ENCODE data around the gene IQGAP2.

IQGAP2 gene

GRCh38 chr5:76477061-76477460 is 74.0 kb downstream of the IQGAP2 start:
- DNase-seq (ENCODE audit: low read depth, low spot score), result no peak

GRCh38 chr5:76477571-76477970 is 74.5 kb downstream of the IQGAP2 start:
- DNase-seq (ENCODE audit: low read depth, low spot score), result no peak

GRCh38 chr5:76479281-76479680 is 76.2 kb downstream of the IQGAP2 start:
- DNase-seq (ENCODE audit: low read depth, low spot score), result no peak

- peak; percentile 4 for DNase-seq (ENCODE audit: low read depth, low spot score)
These were observed 77.0 kb downstream of the IQGAP2 start for GRCh38 chr5:76479973-76480667.

GRCh38 chr5:76482984-76483383 is 79.9 kb downstream of the IQGAP2 start:
- DNase-seq (ENCODE audit: low read depth, low spot score), result no peak

GRCh38 chr5:76483433-76483832 is 80.3 kb downstream of the IQGAP2 start:
- DNase-seq (ENCODE audit: low read depth, low spot score), result no peak

GRCh38 chr5:76483881-76484280 is 80.8 kb downstream of the IQGAP2 start:
- DNase-seq (ENCODE audit: low read depth, low spot score), result no peak

- DNase-seq (ENCODE audit: low read depth, low spot score), result no peak
These were observed 82.4 kb downstream of the IQGAP2 start for GRCh38 chr5:76485511-76485910.

- DNase-seq (ENCODE audit: low read depth, low spot score), result no peak
These were observed 84.3 kb downstream of the IQGAP2 start for GRCh38 chr5:76487386-76487785.

GRCh38 chr5:76487821-76488220 is 84.7 kb downstream of the IQGAP2 start:
- DNase-seq (ENCODE audit: low read depth, low spot score), result no peak

- DNase-seq (ENCODE audit: low read depth, low spot score), result no peak
These were observed 85.9 kb downstream of the IQGAP2 start for GRCh38 chr5:76488969-76489368.

GRCh38 chr5:76489877-76490688 is 87.0 kb downstream of the IQGAP2 start:
- DNase-seq (ENCODE audit: low read depth, low spot score), result peak; percentile 62

- no peak for DNase-seq (ENCODE audit: low read depth, low spot score)
These were observed 87.9 kb downstream of the IQGAP2 start for GRCh38 chr5:76490960-76491359.

GRCh38 chr5:76492819-76493189 is 89.7 kb downstream of the IQGAP2 start:
- DNase-seq (ENCODE audit: low read depth, low spot score), result no peak

GRCh38 chr5:76493190-76493837 is 90.2 kb downstream of the IQGAP2 start:
- DNase-seq (ENCODE audit: low read depth, low spot score), result no peak

GRCh38 chr5:76494201-76494600 is 91.1 kb downstream of the IQGAP2 start:
- DNase-seq (ENCODE audit: low read depth, low spot score), result no peak

- no peak for DNase-seq (ENCODE audit: low read depth, low spot score)
These were observed 92.8 kb downstream of the IQGAP2 start for GRCh38 chr5:76495870-76496269.

- DNase-seq (ENCODE audit: low read depth, low spot score), result no peak
These were observed 94.0 kb downstream of the IQGAP2 start for GRCh38 chr5:76497065-76497460.

- DNase-seq (ENCODE audit: low read depth, low spot score), result no peak
These were observed 95.1 kb downstream of the IQGAP2 start for GRCh38 chr5:76497986-76498717.

- no peak for DNase-seq (ENCODE audit: low read depth, low spot score)
These were observed 96.5 kb downstream of the IQGAP2 start for GRCh38 chr5:76499507-76500161.

- peak; percentile 57 for DNase-seq (ENCODE audit: low read depth, low spot score)
These were observed 97.7 kb downstream of the IQGAP2 start for GRCh38 chr5:76500633-76501393.

Data from astrocyte of the hippocampus (primary cell).